GM18861 (cell line): Measurements from ENCODE around the gene PRPS1.
A peak's percentile ranks its signal among the peaks of the same experiment; 100 is the strongest.
"Not testable (repeated sequence)": the region's sequence is repeated elsewhere in the genome, so short reads cannot be mapped to it uniquely, and the experiment has no call there.

Experiments
- ATAC-seq: cut with Tn5 transposase; IDR thresholded peaks from one replicate; pipeline ENCODE4 v1.9.1; 2021; ENCODE audit not compliant: unreplicated experiment

The PRPS1 gene

GRCh38 chrX:107673933-107674479 is 45.7 kb downstream of the PRPS1 start:
- ATAC-seq: peak; percentile 89

DNA sequence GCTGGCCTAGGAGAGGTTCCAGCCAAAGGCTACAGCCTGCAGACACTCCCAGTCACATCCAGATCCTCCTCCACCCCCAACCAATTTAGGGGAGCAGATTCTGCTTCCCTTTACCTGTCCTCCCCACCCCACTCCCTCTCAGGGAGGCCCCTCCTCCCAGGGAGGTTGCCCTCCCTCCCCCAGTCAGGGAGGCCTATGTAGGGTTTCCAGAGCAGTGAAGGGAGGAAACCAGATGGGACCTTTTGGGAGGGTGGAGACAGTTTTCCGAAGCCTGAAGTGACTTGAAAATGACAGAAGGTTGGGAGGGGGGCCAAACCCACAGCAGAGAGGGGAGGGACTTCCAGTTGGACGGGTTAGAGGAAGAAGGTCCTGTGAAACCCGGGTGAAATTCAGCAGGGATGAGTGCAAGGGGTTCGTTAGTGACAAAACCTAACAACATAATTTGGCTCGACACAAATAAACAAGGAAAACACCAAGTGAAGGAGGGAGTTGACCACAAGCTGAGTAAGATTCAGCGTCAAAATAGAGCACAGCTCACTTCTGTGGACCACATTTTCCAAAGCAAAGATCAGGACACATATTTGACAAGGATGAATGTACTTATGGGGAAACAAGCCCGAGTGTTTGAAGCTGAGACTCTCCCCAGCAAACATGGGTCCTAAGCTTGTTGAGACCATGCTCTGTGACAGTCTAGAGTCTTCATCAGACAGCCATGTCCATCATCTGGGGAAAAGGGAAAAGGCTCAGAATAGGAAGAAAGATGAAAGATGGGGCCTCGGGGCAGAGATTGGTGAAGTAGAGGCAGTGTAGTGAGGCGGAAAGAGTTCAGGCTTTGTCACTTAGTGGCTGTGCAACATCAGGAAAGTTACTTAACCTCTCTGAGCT is 46.4 kb downstream of the PRPS1 start:
- ATAC-seq: peak; percentile 8

DNA sequence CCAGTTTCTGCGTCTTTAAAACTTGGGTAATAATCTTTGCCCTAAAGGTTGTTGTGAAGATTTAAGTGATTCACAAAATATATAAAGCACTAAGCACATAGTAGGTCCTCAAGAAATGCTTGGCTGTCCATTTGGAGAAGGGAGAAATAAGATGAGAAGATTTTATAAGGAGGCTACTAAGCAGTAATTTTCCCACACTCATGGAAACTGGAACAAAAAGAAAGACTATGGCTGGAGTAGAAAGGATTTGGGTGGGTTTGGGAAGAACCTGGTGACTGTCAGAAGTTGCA is 47.0 kb downstream of the PRPS1 start:
- ATAC-seq: no peak

DNA sequence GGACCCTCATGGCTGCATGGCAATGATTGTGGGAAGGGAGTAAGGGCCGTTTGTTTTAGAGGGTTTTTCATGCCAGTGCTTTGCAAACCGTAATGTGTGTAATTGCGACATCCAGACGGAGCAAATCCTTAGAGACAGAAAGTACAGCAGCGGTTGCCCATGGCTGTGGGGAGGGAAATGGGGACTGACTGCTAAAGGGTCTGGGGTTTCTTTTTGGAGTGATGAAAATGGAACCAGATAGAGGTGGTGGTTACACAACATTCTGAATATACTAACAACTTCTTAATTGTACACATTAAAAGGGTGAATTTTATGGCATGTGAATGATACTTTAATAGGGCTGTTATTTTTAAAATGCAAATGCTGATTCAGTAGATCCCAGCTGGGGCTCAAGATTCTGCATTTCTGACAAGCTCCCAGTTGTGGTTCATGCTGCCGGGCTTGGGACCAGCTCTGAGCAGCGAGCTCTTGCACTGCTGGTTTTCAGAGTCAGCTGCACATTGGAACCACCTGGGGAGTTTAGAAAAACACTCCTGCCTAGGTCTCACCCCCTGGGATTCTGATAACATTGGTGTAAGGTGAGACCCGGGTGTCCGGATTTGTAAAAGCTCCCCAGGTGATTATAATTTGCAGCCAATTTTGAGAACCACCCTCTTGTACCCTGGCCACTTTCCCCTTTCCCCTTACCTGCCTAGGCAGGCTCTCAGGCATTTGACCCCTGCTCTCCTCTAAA is 47.7 kb downstream of the PRPS1 start:
- ATAC-seq: no peak

GRCh38 chrX:107676559-107677378 is 48.5 kb downstream of the PRPS1 start:
- no peak for ATAC-seq

DNA sequence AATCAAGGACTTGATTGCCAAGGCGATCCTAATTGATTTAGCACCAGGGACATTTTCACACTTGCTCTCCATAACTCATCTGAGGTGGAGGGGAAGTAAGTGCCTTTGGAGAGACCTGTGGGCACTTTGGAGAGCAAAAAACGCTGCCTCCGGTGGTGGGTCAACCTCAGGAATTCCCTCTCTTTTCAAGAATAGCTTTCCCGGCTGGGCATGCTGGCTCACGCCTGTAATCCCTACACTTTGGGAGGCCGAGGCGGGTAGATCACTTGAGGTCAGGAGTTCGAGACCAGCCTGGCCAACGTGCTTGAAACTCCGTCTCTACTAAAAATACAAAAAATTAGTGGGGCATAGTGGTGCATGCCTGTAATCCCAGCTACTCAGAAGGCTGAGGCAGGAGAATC is 49.2 kb downstream of the PRPS1 start:
- no peak for ATAC-seq

DNA sequence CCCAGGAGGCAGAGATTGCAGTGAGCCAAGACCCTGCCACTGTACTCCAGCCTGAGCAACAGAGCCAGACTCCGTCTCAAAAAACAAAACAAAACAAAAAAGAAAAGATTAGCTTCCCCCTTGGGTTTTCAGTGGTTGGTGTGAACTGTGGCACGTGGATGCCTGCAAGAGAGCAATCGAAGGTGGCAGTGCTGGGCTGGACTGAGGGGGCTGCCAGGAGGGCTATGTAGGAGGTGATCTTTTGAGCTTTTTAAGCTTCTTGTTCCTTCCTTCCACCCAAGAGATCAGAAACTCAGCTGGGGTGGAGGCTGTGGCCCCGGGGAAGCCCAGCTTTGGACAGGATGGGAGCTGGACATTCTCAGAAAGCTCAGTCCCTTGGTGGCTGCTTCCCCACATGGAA is 49.6 kb downstream of the PRPS1 start:
- no peak for ATAC-seq

DNA sequence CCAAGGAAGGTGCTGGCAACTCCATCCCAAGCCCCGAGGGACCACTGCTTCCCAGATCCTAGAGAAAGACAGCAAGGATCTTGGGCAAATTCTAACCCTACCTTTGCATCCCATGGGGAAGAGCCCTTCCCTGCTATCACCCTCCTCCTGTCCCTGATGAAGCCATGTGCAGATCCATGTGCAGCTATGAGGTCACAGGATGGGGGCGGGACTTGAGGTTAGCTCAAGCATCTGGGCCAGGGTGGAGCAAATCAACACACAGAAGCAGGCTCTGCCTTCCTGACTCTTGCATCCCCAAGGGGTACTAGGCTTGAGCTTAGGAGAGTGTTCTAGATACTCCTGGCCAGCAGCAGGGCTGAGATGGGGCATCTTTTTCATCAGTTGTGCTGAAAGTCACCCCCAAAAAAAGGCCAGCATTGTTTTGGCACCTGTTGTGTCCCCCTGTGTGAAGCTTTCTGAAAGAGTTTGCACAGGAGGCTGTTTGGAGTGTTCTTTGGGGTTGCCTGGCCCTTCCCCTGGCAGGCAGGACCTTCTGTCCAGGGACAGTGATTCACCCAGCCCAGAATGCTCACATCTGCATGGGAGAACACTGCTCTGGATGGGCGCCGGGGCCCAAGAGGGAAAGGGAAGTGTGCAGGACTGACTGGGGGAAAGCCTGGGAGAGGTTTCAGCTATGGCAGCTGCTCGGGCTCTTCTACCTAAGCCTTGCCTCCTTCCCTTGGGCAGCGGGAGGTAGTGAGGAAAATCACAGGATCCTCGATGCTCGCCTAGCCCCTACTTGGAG is 50.8 kb downstream of the PRPS1 start:
- no peak for ATAC-seq

GRCh38 chrX:107682256-107682655 is 53.9 kb downstream of the PRPS1 start:
- ATAC-seq: no peak

GRCh38 chrX:107683124-107683895 is 55.0 kb downstream of the PRPS1 start:
- no peak for ATAC-seq

DNA sequence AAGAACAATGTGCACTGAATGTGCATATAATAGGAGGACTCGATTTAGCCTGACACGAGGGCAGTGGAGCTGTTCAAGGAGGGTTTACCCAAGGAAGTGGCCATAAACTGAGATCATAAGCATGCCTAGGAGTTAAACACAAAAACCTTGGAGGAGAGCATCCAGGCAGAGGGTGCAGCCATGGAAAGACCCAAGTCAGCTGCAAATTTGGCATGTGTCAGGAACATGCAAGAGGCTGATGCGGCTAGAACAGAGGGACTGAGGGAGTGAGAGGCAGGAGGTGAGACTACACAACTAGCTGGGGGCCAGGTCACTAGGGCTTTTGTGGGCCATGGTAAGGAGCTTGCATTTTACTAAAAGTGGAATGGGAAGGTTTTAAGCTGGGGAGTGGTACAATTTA is 55.6 kb downstream of the PRPS1 start:
- ATAC-seq: no peak

GRCh38 chrX:107684956-107685385 is 56.7 kb downstream of the PRPS1 start:
- peak; percentile 91 for ATAC-seq

GRCh38 chrX:107685586-107685985 is 57.3 kb downstream of the PRPS1 start:
- ATAC-seq: not testable (repeated sequence)

GRCh38 chrX:107686026-107686425 is 57.7 kb downstream of the PRPS1 start:
- no peak for ATAC-seq

- ATAC-seq: no peak
Measured at GRCh38 chrX:107686792-107687191, 58.5 kb downstream of the PRPS1 start.

GRCh38 chrX:107687445-107687844 is 59.1 kb downstream of the PRPS1 start:
- ATAC-seq: no peak

- ATAC-seq: no peak
Measured at GRCh38 chrX:107691024-107691448, 62.7 kb downstream of the PRPS1 start.

DNA sequence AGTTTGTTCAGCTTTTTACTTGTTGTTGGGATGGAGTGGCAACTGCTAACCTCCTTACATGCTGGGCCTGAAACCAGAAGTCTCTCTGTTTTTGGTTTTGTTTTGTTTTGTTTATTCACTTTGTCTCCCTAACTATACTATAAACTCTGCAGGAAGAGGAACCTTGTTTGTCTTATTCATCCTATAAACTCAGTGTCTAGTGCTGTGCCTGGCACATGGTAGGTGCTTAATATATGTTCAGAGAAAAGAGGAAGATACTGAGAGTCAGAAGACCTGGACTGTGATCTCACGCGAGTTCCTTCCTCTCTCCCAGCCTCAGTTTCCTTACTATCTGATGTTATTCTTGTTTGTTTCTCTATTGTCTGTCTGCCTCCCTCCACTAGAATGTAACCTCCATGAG is 71.3 kb downstream of the PRPS1 start:
- ATAC-seq: no peak

DNA sequence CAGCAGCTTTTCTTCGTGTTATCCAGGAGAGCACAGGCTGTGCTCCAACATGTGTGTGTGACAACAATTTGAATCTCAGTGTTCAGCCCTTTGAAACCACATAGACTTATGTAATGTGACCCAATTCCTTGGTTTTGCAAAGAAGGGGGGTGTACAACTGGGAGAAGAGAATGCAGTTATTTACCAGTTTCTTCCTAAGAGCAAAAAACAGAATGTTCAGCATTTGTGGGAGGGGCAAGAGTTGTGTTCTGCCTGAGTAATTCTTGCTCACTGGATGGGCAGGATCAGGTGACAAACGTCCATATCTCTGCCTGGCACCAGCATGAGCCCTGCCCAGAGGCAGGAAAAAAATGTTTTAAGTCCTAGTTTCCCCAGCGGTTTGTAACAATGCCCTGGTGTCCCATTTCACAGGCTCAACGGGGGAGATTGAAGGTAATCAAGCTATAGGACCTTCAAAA is 72.0 kb downstream of the PRPS1 start:
- no peak for ATAC-seq
